NB4 (cell line): ENCODE measurements around the gene CERS1.

ENCODE experiments used
- MYC ChIP-seq: IDR thresholded peaks from 2 replicates; pipeline ENCODE4 v1.6.1; 2011; ENCODE audit warnings: low read depth, low read length
- POLR2A ChIP-seq: IDR thresholded peaks from 2 replicates; pipeline ENCODE4 v1.6.1; 2011; ENCODE audit warnings: mild to moderate bottlenecking; ENCODE audit not compliant: insufficient read length; ENCODE audit errors: extremely low read depth
- TF ChIP-seq, protein P1 (sequence below): IDR thresholded peaks from one replicate; pipeline ENCODE4 v1.5.1; 2012; ENCODE audit warnings: low read depth, low read length
- TF ChIP-seq, protein P2 (sequence below): IDR thresholded peaks from 2 replicates; pipeline ENCODE4 v1.6.1; 2011; ENCODE audit warnings: low read depth, low read length

DNA sequence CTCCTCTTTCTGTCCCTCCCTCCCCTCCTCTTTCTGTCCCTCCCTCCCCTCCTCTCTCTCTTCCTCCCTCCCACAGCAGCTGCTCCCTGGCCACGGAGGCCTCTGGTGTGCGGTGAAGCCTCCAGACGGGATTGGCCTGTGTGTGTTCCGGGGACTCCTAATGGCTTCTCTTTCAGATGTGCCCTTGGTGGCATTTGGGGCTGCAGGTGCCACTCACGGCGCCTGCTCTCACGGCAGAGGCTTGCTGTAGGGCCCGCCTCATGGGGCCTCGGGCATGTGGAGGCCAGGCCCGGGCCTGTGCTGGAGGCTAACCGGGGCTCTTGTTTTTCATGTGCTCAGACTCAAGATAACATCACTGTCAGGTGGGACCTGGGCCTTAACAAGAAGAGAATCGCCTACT is 43.3 kb downstream of the CERS1 start:
- TF ChIP-seq, protein P1, sequence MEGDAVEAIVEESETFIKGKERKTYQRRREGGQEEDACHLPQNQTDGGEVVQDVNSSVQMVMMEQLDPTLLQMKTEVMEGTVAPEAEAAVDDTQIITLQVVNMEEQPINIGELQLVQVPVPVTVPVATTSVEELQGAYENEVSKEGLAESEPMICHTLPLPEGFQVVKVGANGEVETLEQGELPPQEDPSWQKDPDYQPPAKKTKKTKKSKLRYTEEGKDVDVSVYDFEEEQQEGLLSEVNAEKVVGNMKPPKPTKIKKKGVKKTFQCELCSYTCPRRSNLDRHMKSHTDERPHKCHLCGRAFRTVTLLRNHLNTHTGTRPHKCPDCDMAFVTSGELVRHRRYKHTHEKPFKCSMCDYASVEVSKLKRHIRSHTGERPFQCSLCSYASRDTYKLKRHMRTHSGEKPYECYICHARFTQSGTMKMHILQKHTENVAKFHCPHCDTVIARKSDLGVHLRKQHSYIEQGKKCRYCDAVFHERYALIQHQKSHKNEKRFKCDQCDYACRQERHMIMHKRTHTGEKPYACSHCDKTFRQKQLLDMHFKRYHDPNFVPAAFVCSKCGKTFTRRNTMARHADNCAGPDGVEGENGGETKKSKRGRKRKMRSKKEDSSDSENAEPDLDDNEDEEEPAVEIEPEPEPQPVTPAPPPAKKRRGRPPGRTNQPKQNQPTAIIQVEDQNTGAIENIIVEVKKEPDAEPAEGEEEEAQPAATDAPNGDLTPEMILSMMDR = no peak
- TF ChIP-seq, protein P2, sequence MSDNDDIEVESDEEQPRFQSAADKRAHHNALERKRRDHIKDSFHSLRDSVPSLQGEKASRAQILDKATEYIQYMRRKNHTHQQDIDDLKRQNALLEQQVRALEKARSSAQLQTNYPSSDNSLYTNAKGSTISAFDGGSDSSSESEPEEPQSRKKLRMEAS = no peak
- TF ChIP-seq POLR2A (no peak), MYC (no peak)
